Measurements from ENCODE around the gene MAPK10.
"Not testable (repeated sequence)": the region's sequence is repeated elsewhere in the genome, so short reads cannot be mapped to it uniquely, and the experiment has no call there.

Gene MAPK10

GRCh38 chr4:86001591-86001990, 358.3 kb downstream of the MAPK10 start:
- TF ChIP-seq POLR2A (IDR thresholded peaks at IDR 0.05; ENCODE audit: low read depth, low read length) = no peak
- no peak for TF ChIP-seq POLR2AphosphoS5 (IDR thresholded peaks at IDR 0.05; ENCODE audit: low read depth, low read length)
- no peak for TF ChIP-seq TAF1 (IDR thresholded peaks at IDR 0.05; ENCODE audit: borderline replicate concordance, low read depth, low read length)
- DNase-seq (ENCODE audit: insufficient read length) = no peak
- FAIRE-seq = no peak

GRCh38 chr4:85995361-85995760, 364.5 kb downstream of the MAPK10 start:
- FAIRE-seq (no peak), DNase-seq (ENCODE audit: insufficient read length) (no peak)
- no peak for TF ChIP-seq POLR2AphosphoS5 (IDR thresholded peaks at IDR 0.05; ENCODE audit: low read depth, low read length)
- TF ChIP-seq POLR2A (IDR thresholded peaks at IDR 0.05; ENCODE audit: low read depth, low read length) = no peak
- TF ChIP-seq TAF1 (IDR thresholded peaks at IDR 0.05; ENCODE audit: borderline replicate concordance, low read depth, low read length) = no peak

GRCh38 chr4:85994576-85994975, 365.3 kb downstream of the MAPK10 start:
- FAIRE-seq = no peak
- no peak for TF ChIP-seq POLR2AphosphoS5 (IDR thresholded peaks at IDR 0.05; ENCODE audit: low read depth, low read length)
- DNase-seq (ENCODE audit: insufficient read length) = no peak

GRCh38 chr4:85993641-85994040, 366.2 kb downstream of the MAPK10 start:
- no peak for FAIRE-seq

GRCh38 chr4:85986266-85986665, 373.6 kb downstream of the MAPK10 start:
- no peak for TF ChIP-seq TAF1 (IDR thresholded peaks at IDR 0.05; ENCODE audit: borderline replicate concordance, low read depth, low read length)
- no peak for FAIRE-seq

More at GRCh38 chr4:85993641-85994040, 366.2 kb downstream of the MAPK10 start:
- TF ChIP-seq TAF1 (IDR thresholded peaks at IDR 0.05; ENCODE audit: borderline replicate concordance, low read depth, low read length) = no peak
- TF ChIP-seq POLR2AphosphoS5 (IDR thresholded peaks at IDR 0.05; ENCODE audit: low read depth, low read length) = no peak
- no peak for TF ChIP-seq POLR2A (IDR thresholded peaks at IDR 0.05; ENCODE audit: low read depth, low read length)
- no peak for DNase-seq (ENCODE audit: insufficient read length)

GRCh38 chr4:85979276-85979675, 380.6 kb downstream of the MAPK10 start:
- DNase-seq (ENCODE audit: insufficient read length) (no peak), FAIRE-seq (no peak)
- TF ChIP-seq POLR2A (IDR thresholded peaks at IDR 0.05; ENCODE audit: low read depth, low read length) (no peak), POLR2AphosphoS5 (IDR thresholded peaks at IDR 0.05; ENCODE audit: low read depth, low read length) (no peak), TAF1 (IDR thresholded peaks at IDR 0.05; ENCODE audit: borderline replicate concordance, low read depth, low read length) (no peak)

More at GRCh38 chr4:85986266-85986665, 373.6 kb downstream of the MAPK10 start:
- DNase-seq (ENCODE audit: insufficient read length) = no peak

- TF ChIP-seq TAF1 (IDR thresholded peaks at IDR 0.05; ENCODE audit: borderline replicate concordance, low read depth, low read length) = no peak
- no peak for TF ChIP-seq POLR2AphosphoS5 (IDR thresholded peaks at IDR 0.05; ENCODE audit: low read depth, low read length)
- DNase-seq (ENCODE audit: insufficient read length) = no peak
- FAIRE-seq = no peak
These were observed 389.3 kb downstream of the MAPK10 start for GRCh38 chr4:85970535-85970934.

- DNase-seq (ENCODE audit: insufficient read length) (no peak), FAIRE-seq (no peak)
- no peak for TF ChIP-seq TAF1 (IDR thresholded peaks at IDR 0.05; ENCODE audit: borderline replicate concordance, low read depth, low read length)
- TF ChIP-seq POLR2AphosphoS5 (IDR thresholded peaks at IDR 0.05; ENCODE audit: low read depth, low read length) = no peak
These were observed 390.7 kb downstream of the MAPK10 start for GRCh38 chr4:85968945-85969819.

- no peak for TF ChIP-seq TAF1 (IDR thresholded peaks at IDR 0.05; ENCODE audit: borderline replicate concordance, low read depth, low read length)
- no peak for TF ChIP-seq POLR2A (IDR thresholded peaks at IDR 0.05; ENCODE audit: low read depth, low read length)
- TF ChIP-seq POLR2AphosphoS5 (IDR thresholded peaks at IDR 0.05; ENCODE audit: low read depth, low read length) = no peak
- DNase-seq (ENCODE audit: insufficient read length) (no peak), FAIRE-seq (no peak)
These were observed 392.0 kb downstream of the MAPK10 start for GRCh38 chr4:85967872-85968271.

GRCh38 chr4:85966373-85966772, 393.5 kb downstream of the MAPK10 start:
- no peak for DNase-seq (ENCODE audit: insufficient read length)
- FAIRE-seq = no peak
- no peak for TF ChIP-seq TAF1 (IDR thresholded peaks at IDR 0.05; ENCODE audit: borderline replicate concordance, low read depth, low read length)

GRCh38 chr4:85965529-85965928, 394.3 kb downstream of the MAPK10 start:
- DNase-seq (ENCODE audit: insufficient read length) = no peak
- TF ChIP-seq TAF1 (IDR thresholded peaks at IDR 0.05; ENCODE audit: borderline replicate concordance, low read depth, low read length) (no peak), POLR2AphosphoS5 (IDR thresholded peaks at IDR 0.05; ENCODE audit: low read depth, low read length) (no peak), POLR2A (IDR thresholded peaks at IDR 0.05; ENCODE audit: low read depth, low read length) (no peak)
- FAIRE-seq = no peak

- DNase-seq (ENCODE audit: insufficient read length); FAIRE-seq: not testable (repeated sequence)
These were observed 394.8 kb downstream of the MAPK10 start for GRCh38 chr4:85965017-85965416.

GRCh38 chr4:85964298-85964697, 395.6 kb downstream of the MAPK10 start:
- no peak for TF ChIP-seq POLR2A (IDR thresholded peaks at IDR 0.05; ENCODE audit: low read depth, low read length)
- TF ChIP-seq TAF1 (IDR thresholded peaks at IDR 0.05; ENCODE audit: borderline replicate concordance, low read depth, low read length) = no peak
- no peak for TF ChIP-seq POLR2AphosphoS5 (IDR thresholded peaks at IDR 0.05; ENCODE audit: low read depth, low read length)
- DNase-seq (ENCODE audit: insufficient read length) (no peak), FAIRE-seq (no peak)

Data from GM12892 (cell line).